HepG2 (cell line): ENCODE data around the gene SLC1A4. TPM values are rescaled to one million over a fixed set of nuclear protein-coding genes. Genes with fewer than 3 reads are reported as not detected.
A peak's percentile ranks its signal among the peaks of the same experiment; 100 is the strongest.

Source experiments
- CREM ChIP-seq, 2 experiments: sonication (generic) in 1 of 2; formaldehyde crosslinking in 1 of 2; IDR thresholded peaks; 2 replicates each; pipeline versions ENCODE4 v1.4.0 to v1.6.1; 2016 to 2020; ENCODE audit warnings: antibody characterized with exemption in 1 of 2, mild to moderate bottlenecking in 1 of 2, missing genetic modification reagents in 1 of 2
- EED ChIP-seq: sonication (generic); formaldehyde crosslinking; IDR thresholded peaks from 2 replicates; pipeline ENCODE4 v1.5.0; 2020; ENCODE audit warnings: mild to moderate bottlenecking, missing genetic modification reagents
- EP300 ChIP-seq, 3 experiments: sonication (generic) in 1 of 3; formaldehyde crosslinking in 1 of 3; IDR thresholded peaks; 2 replicates each; pipeline versions ENCODE4 v1.5.1 to v1.6.1; 2011 to 2020; ENCODE audit warnings: low read depth in 2 of 3, low read length in 2 of 3, borderline replicate concordance in 1 of 3, improper control_type of control experiment in 1 of 3, mild to moderate bottlenecking in 1 of 3, missing genetic modification reagents in 1 of 3, moderate library complexity in 1 of 3
- FOXJ3 ChIP-seq: sonication (generic); formaldehyde crosslinking; IDR thresholded peaks from 2 replicates; pipeline ENCODE4 v1.4.0; 2020; ENCODE audit warnings: missing genetic modification reagents, mild to moderate bottlenecking, borderline replicate concordance
- HNRNPUL1 ChIP-seq: fragments of 200-400 bp; formaldehyde crosslinking; IDR thresholded peaks from 2 replicates; pipeline ENCODE4 v1.6.1; 2017; ENCODE audit warnings: low read depth, mild to moderate bottlenecking, low read length, moderate library complexity
- IKZF4 ChIP-seq: sonication (generic); formaldehyde crosslinking; IDR thresholded peaks from 2 replicates; pipeline ENCODE4 v1.5.1; 2020; ENCODE audit warnings: borderline replicate concordance, mild to moderate bottlenecking, low read depth, missing genetic modification reagents; ENCODE audit errors: not compliant biosample characterization
- KDM3A ChIP-seq: IDR thresholded peaks from 2 replicates; pipeline ENCODE4 v1.6.1; 2018; ENCODE audit warnings: low read depth, missing compliant biosample characterization
- KLF11 ChIP-seq: IDR thresholded peaks from 2 replicates; pipeline ENCODE4 v1.6.1; 2016; ENCODE audit warnings: missing compliant biosample characterization
- MEIS2 ChIP-seq: sonication (generic); formaldehyde crosslinking; IDR thresholded peaks from 2 replicates; pipeline ENCODE4 v1.9.0; 2021; ENCODE audit warnings: mild to moderate bottlenecking, missing genetic modification reagents
- PBX2 ChIP-seq: IDR thresholded peaks from 2 replicates; pipeline ENCODE4 v1.6.1; 2016; ENCODE audit warnings: control low read depth
- RARA ChIP-seq: IDR thresholded peaks from 2 replicates; pipeline ENCODE4 v1.6.1; 2016; ENCODE audit warnings: missing genetic modification reagents, missing compliant biosample characterization
- RBM39 ChIP-seq: fragments of 200-400 bp; formaldehyde crosslinking; IDR thresholded peaks from one replicate; pipeline ENCODE4 v1.6.1; 2018; ENCODE audit warnings: antibody characterized with exemption, mild to moderate bottlenecking, low read depth, low read length; ENCODE audit not compliant: poor library complexity, severe bottlenecking
- RFXANK ChIP-seq: IDR thresholded peaks from 2 replicates; pipeline ENCODE4 v1.6.1; 2016
- SOX5 ChIP-seq: IDR thresholded peaks from 2 replicates; pipeline ENCODE4 v1.6.1; 2016; ENCODE audit warnings: borderline replicate concordance
- TAF1 ChIP-seq: sonication (generic); formaldehyde crosslinking; IDR thresholded peaks from 2 replicates; pipeline ENCODE4 v1.4.0; 2020; ENCODE audit warnings: missing genetic modification reagents
- THAP7 ChIP-seq: sonication (generic); formaldehyde crosslinking; IDR thresholded peaks from 2 replicates; pipeline ENCODE4 v1.8.1; 2023; ENCODE audit warnings: mild to moderate bottlenecking, missing genetic modification reagents
- TIGD3 ChIP-seq: sonication (generic); formaldehyde crosslinking; IDR thresholded peaks from 2 replicates; pipeline ENCODE4 v1.5.1; 2020; ENCODE audit warnings: mild to moderate bottlenecking, missing genetic modification reagents, borderline replicate concordance
- ZBTB21 ChIP-seq: sonication (generic); formaldehyde crosslinking; IDR thresholded peaks from 2 replicates; pipeline ENCODE4 v1.4.0; 2020; ENCODE audit warnings: missing genetic modification reagents
- ZFP37 ChIP-seq: sonication (generic); formaldehyde crosslinking; IDR thresholded peaks from 2 replicates; pipeline ENCODE4 v1.4.0; 2020; ENCODE audit warnings: missing genetic modification reagents, borderline replicate concordance
- ZNF256 ChIP-seq: sonication (generic); formaldehyde crosslinking; conservative IDR thresholded peaks from 2 replicates; pipeline ENCODE4 v1.4.0; 2020; ENCODE audit warnings: missing genetic modification reagents
- ZNF367 ChIP-seq: sonication (generic); formaldehyde crosslinking; IDR thresholded peaks from 2 replicates; pipeline ENCODE4 v1.4.0; 2020; ENCODE audit warnings: missing genetic modification reagents, borderline replicate concordance
- ZNF44 ChIP-seq: sonication (generic); formaldehyde crosslinking; IDR thresholded peaks from 2 replicates; pipeline ENCODE4 v1.5.1; 2020; ENCODE audit warnings: mild to moderate bottlenecking, missing genetic modification reagents
- ZNF549 ChIP-seq: sonication (generic); formaldehyde crosslinking; IDR thresholded peaks from 2 replicates; pipeline ENCODE4 v1.5.0; 2020; ENCODE audit warnings: missing genetic modification reagents
- ZNF577 ChIP-seq: sonication (generic); formaldehyde crosslinking; IDR thresholded peaks from 2 replicates; pipeline ENCODE4 v1.4.0; 2020; ENCODE audit warnings: mild to moderate bottlenecking, low read depth, missing genetic modification reagents, borderline replicate concordance
- ZNF607 ChIP-seq: sonication (generic); formaldehyde crosslinking; IDR thresholded peaks from 2 replicates; pipeline ENCODE4 v1.5.1; 2020; ENCODE audit warnings: missing genetic modification reagents, mild to moderate bottlenecking, borderline replicate concordance
- ZNF678 ChIP-seq: sonication (generic); formaldehyde crosslinking; IDR thresholded peaks from 2 replicates; pipeline ENCODE4 v1.4.0; 2020; ENCODE audit warnings: mild to moderate bottlenecking, missing genetic modification reagents
- ZUFSP ChIP-seq: sonication (generic); formaldehyde crosslinking; IDR thresholded peaks from 2 replicates; pipeline ENCODE4 v1.9.0; 2021; ENCODE audit warnings: missing genetic modification reagents, mild to moderate bottlenecking, borderline replicate concordance
- polyA plus RNA-seq, 8 experiments: library from polyadenylated mRNA; depleted of rRNA in 3 of 8; stranded (reverse) in 7 of 8; unstranded in 1 of 8; fragments of >200 nt; fragmentation: Illumina TruSeq in 4 of 8; extraction: Trizol in 4 of 8; gene quantifications; 2 replicates each; pipeline versions ENCODE4 v1.2.1 to v1.2.3, GENCODE V29; 2011 to 2016; ENCODE audit warnings: low read depth in 4 of 8, missing spikeins in 1 of 8, mixed read lengths in 1 of 8; ENCODE audit not compliant: insufficient read depth in 1 of 8
- total RNA-seq, 5 experiments: library from RNA; depleted of rRNA; stranded (reverse); fragments of >200 nt; fragmentation: Illumina TruSeq; extraction: Trizol; gene quantifications; 2 replicates each; pipeline ENCODE4 v1.2.3, GENCODE V29; 2016; ENCODE audit warnings: low read depth in 1 of 5

SLC1A4 gene
- total and polyA plus RNA-seq, 2 of the 13 experiments (the other 11 are each of a cell fraction or from before 2014, with no cell fraction given): 21.0 to 39.6 TPM

- TF ChIP-seq THAP7 (CRISPR knock-in tag) (no peak), FOXJ3 (CRISPR knock-in tag) (peak; percentile 74; the same call in 1 of the 2 replicates), EED (CRISPR knock-in tag) (no peak), RARA (peak; percentile 84), HNRNPUL1 (no peak), PBX2 (CRISPR knock-in tag) (no peak), ZNF549 (CRISPR knock-in tag) (no peak), TIGD3 (CRISPR knock-in tag) (no peak), IKZF4 (CRISPR knock-in tag) (no peak), ZUFSP (CRISPR knock-in tag) (no peak), CREM (IDR thresholded peaks at IDR 0.05) (peak; percentile 84), CREM (CRISPR knock-in tag; IDR thresholded peaks at IDR 0.05) (no peak), ZNF256 (CRISPR knock-in tag) (no peak), MEIS2 (CRISPR knock-in tag) (no peak), KDM3A (CRISPR knock-in tag) (no peak), TAF1 (CRISPR knock-in tag) (no peak), ZNF577 (CRISPR knock-in tag) (no peak), RBM39 (no peak), EP300 (IDR thresholded peaks at IDR 0.05; ENCODE audit: low read depth in 2 of 2, low read length in 2 of 2) (peak in 1 of 2 experiments; percentile 93; a peak in 3 of 4 replicates), EP300 (CRISPR knock-in tag; IDR thresholded peaks at IDR 0.05; ENCODE audit: borderline replicate concordance) (no peak; the same call in 1 of the 2 replicates), ZNF607 (CRISPR knock-in tag) (no peak), ZNF678 (CRISPR knock-in tag) (no peak), RFXANK (CRISPR knock-in tag) (no peak), ZNF367 (CRISPR knock-in tag) (no peak), ZFP37 (no peak), ZBTB21 (CRISPR knock-in tag) (no peak), ZNF44 (CRISPR knock-in tag) (no peak), SOX5 (peak; percentile 73; the same call in 1 of the 2 replicates), KLF11 (CRISPR knock-in tag) (no peak)
Measured at GRCh38 chr2:64982311-64982857, 6.8 kb upstream of the SLC1A4 start (continued).
